ENCODE results near the gene PPP2R5E. TPM values are rescaled to one million over a fixed set of nuclear protein-coding genes. Genes with fewer than 3 reads are reported as not detected.
"Not testable (repeated sequence)": the region's sequence is repeated elsewhere in the genome, so short reads cannot be mapped to it uniquely, and the experiment has no call there.

PPP2R5E gene
- total and polyA plus RNA-seq, 3 donors from 2014 or later, result 18.8 to 33.6 (median 21.6) TPM

DNA sequence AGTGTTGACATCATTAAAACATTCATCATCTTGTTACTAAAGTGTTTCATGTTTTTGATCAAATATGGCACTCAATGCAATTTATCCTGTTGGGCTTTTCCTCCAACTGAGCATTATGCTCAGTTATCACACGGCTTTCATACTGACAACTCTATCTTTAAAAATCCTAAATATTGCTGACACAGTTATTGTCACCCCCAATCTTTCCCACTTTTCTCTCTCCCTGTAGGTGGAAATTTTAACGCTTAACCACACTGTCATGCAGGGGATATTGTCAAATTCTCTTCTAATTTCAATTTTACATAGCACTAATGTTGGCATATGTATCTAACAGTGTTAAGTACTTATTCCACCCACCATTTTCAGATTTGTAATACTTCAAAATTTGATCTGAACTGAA is 164.7 kb downstream of the PPP2R5E start:
- no peak overlapping the region for H3K4me3 ChIP-seq
- no peaks in the 10 kb centered on the region for H3K9me3 ChIP-seq
- no peak for DNase-seq
- no peak for TF ChIP-seq POLR2A (IDR thresholded peaks at IDR 0.05)
- TF ChIP-seq, protein P1, sequence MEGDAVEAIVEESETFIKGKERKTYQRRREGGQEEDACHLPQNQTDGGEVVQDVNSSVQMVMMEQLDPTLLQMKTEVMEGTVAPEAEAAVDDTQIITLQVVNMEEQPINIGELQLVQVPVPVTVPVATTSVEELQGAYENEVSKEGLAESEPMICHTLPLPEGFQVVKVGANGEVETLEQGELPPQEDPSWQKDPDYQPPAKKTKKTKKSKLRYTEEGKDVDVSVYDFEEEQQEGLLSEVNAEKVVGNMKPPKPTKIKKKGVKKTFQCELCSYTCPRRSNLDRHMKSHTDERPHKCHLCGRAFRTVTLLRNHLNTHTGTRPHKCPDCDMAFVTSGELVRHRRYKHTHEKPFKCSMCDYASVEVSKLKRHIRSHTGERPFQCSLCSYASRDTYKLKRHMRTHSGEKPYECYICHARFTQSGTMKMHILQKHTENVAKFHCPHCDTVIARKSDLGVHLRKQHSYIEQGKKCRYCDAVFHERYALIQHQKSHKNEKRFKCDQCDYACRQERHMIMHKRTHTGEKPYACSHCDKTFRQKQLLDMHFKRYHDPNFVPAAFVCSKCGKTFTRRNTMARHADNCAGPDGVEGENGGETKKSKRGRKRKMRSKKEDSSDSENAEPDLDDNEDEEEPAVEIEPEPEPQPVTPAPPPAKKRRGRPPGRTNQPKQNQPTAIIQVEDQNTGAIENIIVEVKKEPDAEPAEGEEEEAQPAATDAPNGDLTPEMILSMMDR (IDR thresholded peaks at IDR 0.05), result no peak
- intact Hi-C loops (cut with DNase I; ENCODE audit: low total_unique reads), result no loop called here
- H3K4me1 ChIP-seq, result no peaks in the 10 kb centered on the region
- H3K27ac ChIP-seq, result no peak overlapping the region
- 91 to 94% methylated on average over 2 of the region's 2 CpGs for WGBS, 2 donors
- H3K27me3 ChIP-seq, result no peaks in the 10 kb centered on the region
- no peaks in the 10 kb centered on the region for H3K36me3 ChIP-seq (ENCODE audit: low read depth, missing control alignments)

DNA sequence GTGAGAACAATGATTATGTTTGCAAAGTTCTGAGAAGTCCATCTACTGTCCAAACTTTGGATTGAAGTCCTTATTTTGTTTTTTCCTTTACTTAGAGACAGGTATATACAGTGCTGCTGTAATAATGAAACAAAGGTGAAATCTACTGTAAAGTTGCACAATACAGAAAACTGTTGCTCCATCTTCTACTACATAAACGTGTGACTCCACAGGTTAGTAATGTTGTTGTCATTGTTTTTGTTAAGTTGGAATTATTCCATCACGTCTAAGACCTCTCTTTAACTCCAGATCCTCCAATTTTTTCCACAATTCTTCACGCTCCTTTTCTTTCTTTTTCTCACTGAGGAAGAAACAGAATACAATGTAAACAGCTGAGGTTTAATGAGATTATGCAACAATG is 167.4 kb downstream of the PPP2R5E start:
- 74 to 75% methylated on average over 3 of the region's 3 CpGs for WGBS, 2 donors
- H3K36me3 ChIP-seq (ENCODE audit: low read depth, missing control alignments), result no peaks in the 10 kb centered on the region
- no peak for DNase-seq
- TF ChIP-seq, protein P1 (IDR thresholded peaks at IDR 0.05), result no peak
- no peak for TF ChIP-seq POLR2A (IDR thresholded peaks at IDR 0.05)
- H3K27ac ChIP-seq, result no peak overlapping the region
- no peaks in the 10 kb centered on the region for H3K9me3 ChIP-seq
- H3K27me3 ChIP-seq, result no peaks in the 10 kb centered on the region
- intact Hi-C loops (cut with DNase I; ENCODE audit: low total_unique reads), result no loop called here
- no peaks in the 10 kb centered on the region for H3K4me1 ChIP-seq
- H3K4me3 ChIP-seq, result no peak overlapping the region

GRCh38 chr14:63371613-63372012 is 171.6 kb downstream of the PPP2R5E start:
- WGBS, 2 donors, result 50 to 62% methylated on average over 2 of the region's 2 CpGs
- H3K27ac ChIP-seq; intact Hi-C loops (cut with DNase I; ENCODE audit: low total_unique reads); DNase-seq; H3K9me3 ChIP-seq; H3K4me3 ChIP-seq; H3K36me3 ChIP-seq (ENCODE audit: low read depth, missing control alignments); H3K4me1 ChIP-seq; H3K27me3 ChIP-seq: not testable (repeated sequence)

DNA sequence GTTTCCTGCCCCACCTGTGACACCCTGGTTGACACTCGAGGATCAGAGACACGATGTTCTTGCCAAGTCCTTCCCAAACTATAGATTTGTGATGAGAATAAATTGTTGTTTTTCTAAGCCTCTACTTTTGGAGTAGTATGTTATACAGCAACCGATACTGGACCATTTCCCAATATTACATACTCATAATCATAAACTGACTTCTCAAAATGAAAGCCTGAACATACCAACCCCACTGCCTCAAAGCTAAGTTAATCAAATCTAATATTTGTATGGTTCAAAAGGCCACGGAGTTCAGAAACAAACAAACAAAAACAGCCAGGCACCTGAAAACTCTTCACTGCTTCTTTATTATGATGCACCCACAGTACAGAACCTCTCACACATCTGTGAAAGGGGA is 172.1 kb downstream of the PPP2R5E start:
- no peak for TF ChIP-seq POLR2A (IDR thresholded peaks at IDR 0.05)
- TF ChIP-seq, protein P1 (IDR thresholded peaks at IDR 0.05), result no peak
- intact Hi-C loops (cut with DNase I; ENCODE audit: low total_unique reads), result no loop called here
- WGBS, 2 donors, result 94% methylated on average over 4 of the region's 4 CpGs
- Histone ChIP-seq H3K27me3 (no peaks in the 10 kb centered on the region), H3K9me3 (no peaks in the 10 kb centered on the region), H3K36me3 (ENCODE audit: low read depth, missing control alignments) (no peaks in the 10 kb centered on the region), H3K27ac (no peak overlapping the region), H3K4me3 (no peak overlapping the region), H3K4me1 (no peaks in the 10 kb centered on the region)
- DNase-seq, result no peak

- H3K4me3 ChIP-seq, result no peak overlapping the region
- no peaks in the 10 kb centered on the region for H3K27me3 ChIP-seq
- intact Hi-C loops (cut with DNase I; ENCODE audit: low total_unique reads), result no loop called here
- H3K36me3 ChIP-seq (ENCODE audit: low read depth, missing control alignments), result no peaks in the 10 kb centered on the region
- no peaks in the 10 kb centered on the region for H3K4me1 ChIP-seq
- H3K27ac ChIP-seq, result no peak overlapping the region
- no peaks in the 10 kb centered on the region for H3K9me3 ChIP-seq
- TF ChIP-seq, protein P1 (IDR thresholded peaks at IDR 0.05), result no peak
- no peak for TF ChIP-seq POLR2A (IDR thresholded peaks at IDR 0.05)
- no peak for DNase-seq
Measured at GRCh38 chr14:63367742-63368364, 175.3 kb downstream of the PPP2R5E start.

Data from testis (tissue), 3 donors.